ENCODE measurements around the gene SHF. TPM values are rescaled to one million over a fixed set of nuclear protein-coding genes. Genes with fewer than 3 reads are reported as not detected.

The SHF gene
- total and polyA plus RNA-seq, 2 donors (not counting 1 experiment from before 2014, with no cell fraction given): 1.6 to 15.4 TPM

- H2AFZ ChIP-seq (ENCODE audit: insufficient read depth, low read depth, low read length, poor library complexity, severe bottlenecking): peak overlapping the region; percentile 47
- H3K36me3 ChIP-seq (replicated peaks in 1 of 2; ENCODE audit: control extremely low read depth in 1 of 2, control insufficient read depth in 1 of 2, extremely low read depth in 1 of 2, insufficient read depth in 2 of 2, low read length in 1 of 2): no peaks in the 10 kb centered on the region
- no peak for ATAC-seq (ENCODE audit: low read depth)
- Mint-ChIP-seq H3K4me3 (peak overlapping the region; percentile 11), H3K4me1 (peaks cover 27% of the 10 kb centered on the region), H3K9me3 (ENCODE audit: insufficient read depth) (no peaks in the 10 kb centered on the region), H3K27me3 (no peaks in the 10 kb centered on the region), H3K27ac (peak overlapping the region; percentile 86)
- TF ChIP-seq CTCF (IDR thresholded peaks at IDR 0.05) (no peak), EZH2 (IDR thresholded peaks at IDR 0.05; ENCODE audit: borderline replicate concordance, insufficient read depth, low read depth, low read length, poor library complexity, severe bottlenecking) (no peak)
- H3K4me2 ChIP-seq (replicated peaks; ENCODE audit: low read depth, low read length, poor library complexity, severe bottlenecking): no peak overlapping the region
- no peaks in the 10 kb centered on the region for H4K20me1 ChIP-seq (ENCODE audit: control insufficient read depth, insufficient read depth, low read length, poor library complexity, severe bottlenecking)
- H3K79me2 ChIP-seq (ENCODE audit: control insufficient read depth, insufficient read depth, low read length): peaks cover 18% of the 10 kb centered on the region
- no peak overlapping the region for H3K9ac ChIP-seq (ENCODE audit: low read length)
- peaks cover 12 to 36% of the 10 kb centered on the region in 2 donors for H3K4me1 ChIP-seq (ENCODE audit: control insufficient read depth in 2 of 2, insufficient read depth in 2 of 2, low read length in 2 of 2)
- no peaks in the 10 kb centered on the region for H3K27me3 ChIP-seq (replicated peaks in 1 of 4; ENCODE audit: control extremely low read depth in 1 of 4, control insufficient read depth in 3 of 4, insufficient read depth in 4 of 4, low read length in 3 of 4)
- 90% methylated on average over 4 of the region's 9 CpGs for WGBS (ENCODE audit: insufficient coverage)
- no peak overlapping the region for H3K4me3 ChIP-seq (ENCODE audit: control extremely low read depth in 1 of 5, extremely low read depth in 1 of 5, insufficient read depth in 1 of 5, low read depth in 2 of 5, low read length in 4 of 5)
- intact Hi-C loops (cut with micrococcal nuclease): no loop called here
- peak overlapping the region; percentile 24 to 96 for H3K27ac ChIP-seq (ENCODE audit: low read length in 2 of 2)
- H3K9me3 ChIP-seq (ENCODE audit: control extremely low read depth in 1 of 3, control insufficient read depth in 2 of 3, insufficient read depth in 1 of 3, low read length in 2 of 3): no peaks in the 10 kb centered on the region
- DNase-seq: peak; percentile 22
- POLR2A ChIA-PET: interaction anchor here (1.5 to 2.9 kb wide), 2 partner anchors 19 to 30 kb away, joined by 4 to 28 read pairs; partner anchors contain the start of gene SHF
- CTCF ChIA-PET: interaction anchor here (0.7 to 8.5 kb wide), 12 partner anchors 8 to 445 kb away, joined by 3 to 128 read pairs (median 6); partner anchors contain the start of gene SHF
These were observed 18.8 kb downstream of the SHF start for GRCh38 chr15:45168751-45169551.

- ATAC-seq (ENCODE audit: low read depth) (no peak), DNase-seq (peak; percentile 29)
- POLR2A ChIA-PET: interaction anchor here (0.6 to 2.9 kb wide), 3 partner anchors 20 to 417 kb away, joined by 3 to 28 read pairs (median 4); partner anchors contain the start of gene SHF
- H3K27me3 Mint-ChIP-seq: no peaks in the 10 kb centered on the region
- peaks cover 27% of the 10 kb centered on the region for H3K4me1 Mint-ChIP-seq
- Histone ChIP-seq H3K27me3 (replicated peaks in 1 of 4; ENCODE audit: control extremely low read depth in 1 of 4, control insufficient read depth in 3 of 4, insufficient read depth in 4 of 4, low read length in 3 of 4) (no peaks in the 10 kb centered on the region), H3K27ac (ENCODE audit: low read length in 2 of 2) (peak overlapping the region in 1 of 2 donors; percentile 96), H3K79me2 (ENCODE audit: control insufficient read depth, insufficient read depth, low read length) (peaks cover 25% of the 10 kb centered on the region), H3K9me3 (ENCODE audit: control extremely low read depth in 1 of 3, control insufficient read depth in 2 of 3, insufficient read depth in 1 of 3, low read length in 2 of 3) (no peaks in the 10 kb centered on the region), H3K4me3 (ENCODE audit: control extremely low read depth in 1 of 5, extremely low read depth in 1 of 5, insufficient read depth in 1 of 5, low read depth in 2 of 5, low read length in 4 of 5) (no peak overlapping the region), H4K20me1 (ENCODE audit: control insufficient read depth, insufficient read depth, low read length, poor library complexity, severe bottlenecking) (peaks cover under 1% of the 10 kb centered on the region), H3K9ac (ENCODE audit: low read length) (no peak overlapping the region), H3K4me2 (replicated peaks; ENCODE audit: low read depth, low read length, poor library complexity, severe bottlenecking) (no peak overlapping the region), H2AFZ (ENCODE audit: insufficient read depth, low read depth, low read length, poor library complexity, severe bottlenecking) (no peak overlapping the region), H3K36me3 (replicated peaks in 1 of 2; ENCODE audit: control extremely low read depth in 1 of 2, control insufficient read depth in 1 of 2, extremely low read depth in 1 of 2, insufficient read depth in 2 of 2, low read length in 1 of 2) (no peaks in the 10 kb centered on the region), H3K4me1 (ENCODE audit: control insufficient read depth in 2 of 2, insufficient read depth in 2 of 2, low read length in 2 of 2) (peaks cover 12 to 38% of the 10 kb centered on the region in 2 donors)
- no peaks in the 10 kb centered on the region for H3K9me3 Mint-ChIP-seq (ENCODE audit: insufficient read depth)
- CTCF ChIA-PET: interaction anchor here (1.1 to 8.5 kb wide), 13 partner anchors 9 to 445 kb away, joined by 3 to 128 read pairs (median 6); a partner anchor contains a TSS
- TF ChIP-seq EZH2 (IDR thresholded peaks at IDR 0.05; ENCODE audit: borderline replicate concordance, insufficient read depth, low read depth, low read length, poor library complexity, severe bottlenecking): no peak
- TF ChIP-seq CTCF (IDR thresholded peaks at IDR 0.05): no peak
- H3K27ac Mint-ChIP-seq: peak overlapping the region; percentile 86
- no peak overlapping the region for H3K4me3 Mint-ChIP-seq
- intact Hi-C loops (cut with micrococcal nuclease): no loop called here
- WGBS (ENCODE audit: insufficient coverage): 93% methylated on average over 4 of the region's 4 CpGs
These were observed 19.5 kb downstream of the SHF start for GRCh38 chr15:45168286-45168685.

Measured in B cell (primary cell).